Measurements from ENCODE around the gene APBB1.

The APBB1 gene

DNA sequence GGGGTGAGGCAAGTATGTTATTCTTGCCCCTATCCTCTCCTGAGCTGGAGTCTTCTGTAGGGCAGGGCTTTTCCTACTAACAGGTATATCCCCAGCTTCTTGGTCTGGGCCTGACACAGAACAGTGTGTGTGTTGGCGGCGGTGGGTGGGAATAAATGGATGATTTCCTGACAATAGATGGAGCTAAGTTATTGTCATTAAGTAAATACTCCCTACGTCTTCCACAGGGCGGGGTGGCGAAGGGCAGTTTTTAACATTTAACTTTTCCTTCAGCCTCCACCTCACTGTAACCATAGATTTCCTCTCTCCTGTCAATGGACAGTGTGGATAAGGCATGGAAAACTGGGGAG is 40.3 kb downstream of the APBB1 start:
- no peaks in the 10 kb centered on the region for H3K27me3 ChIP-seq (ENCODE audit: insufficient read depth, low read length)
- H4K20me1 ChIP-seq (ENCODE audit: insufficient read depth, low read length): no peaks in the 10 kb centered on the region
- H3K9me3 ChIP-seq (ENCODE audit: low read length): no peaks in the 10 kb centered on the region
- no peaks in the 10 kb centered on the region for H3F3A ChIP-seq (ENCODE audit: insufficient read depth, low read length)
- no peak overlapping the region; the same call in 1 of the 2 replicates for H3K9ac ChIP-seq (ENCODE audit: low read length)
- no peaks in the 10 kb centered on the region for H3K79me2 ChIP-seq (ENCODE audit: insufficient read depth, low read length)
- TF ChIP-seq CTCF (IDR thresholded peaks at IDR 0.05; ENCODE audit: low read length): no peak
- no peak for TF ChIP-seq EZH2 (IDR thresholded peaks at IDR 0.05; ENCODE audit: borderline replicate concordance, low read length)
- H3K4me3 ChIP-seq (ENCODE audit: low read depth, low read length, poor library complexity, severe bottlenecking): no peak overlapping the region
- H3K4me2 ChIP-seq (ENCODE audit: low read length): 0 out of 2 replicates have a peak overlapping the region, but pooled peaks have one; percentile 40
- H3K4me1 ChIP-seq (ENCODE audit: insufficient read depth, low read length, severe bottlenecking): peaks cover 8% of the 10 kb centered on the region
- no peaks in the 10 kb centered on the region for H3K9me2 ChIP-seq (ENCODE audit: low read depth, low read length)
- H2AFZ ChIP-seq (ENCODE audit: low read length): no peak overlapping the region
- H3K36me3 ChIP-seq (ENCODE audit: insufficient read depth, low read length): no peaks in the 10 kb centered on the region
- no peak overlapping the region for H3K27ac ChIP-seq (ENCODE audit: low read depth, low read length, poor library complexity, severe bottlenecking)

DNA sequence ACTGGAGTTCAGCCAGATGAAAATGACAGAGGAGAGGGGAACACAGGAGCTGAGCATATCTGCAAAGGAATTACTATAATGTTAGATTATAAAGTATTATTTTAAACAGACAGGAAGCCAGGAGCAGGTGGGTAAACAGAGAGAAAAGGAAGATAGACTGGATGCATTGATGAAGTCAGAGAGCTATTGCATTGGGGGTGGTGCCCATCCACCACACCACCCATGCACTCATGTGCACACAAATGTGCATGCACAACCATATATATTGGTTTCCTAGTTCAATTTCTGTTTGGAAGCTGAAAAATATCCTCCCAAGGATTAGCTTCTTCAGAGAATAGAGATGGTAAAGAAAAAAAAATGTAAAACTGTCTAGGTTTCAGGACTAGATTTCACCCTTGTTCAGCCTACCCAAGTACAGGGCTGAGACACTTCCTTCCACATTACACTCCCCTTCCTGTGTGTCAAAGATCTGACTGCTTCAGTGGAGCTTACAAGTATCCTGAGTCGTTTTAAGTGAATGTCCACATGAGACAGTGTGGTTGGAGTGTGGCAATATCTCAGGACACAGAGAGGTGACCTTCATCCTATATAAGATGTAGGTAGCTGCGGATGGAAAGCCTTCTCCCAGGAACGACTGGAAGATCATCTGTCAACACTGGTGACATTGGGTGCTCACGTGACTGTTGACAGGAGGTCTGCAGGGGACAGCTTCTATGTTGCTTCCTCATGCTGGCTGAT is 40.8 kb downstream of the APBB1 start:
- H3K9me3 ChIP-seq (ENCODE audit: low read length): no peaks in the 10 kb centered on the region

GRCh38 chr11:6371825-6372224 is 47.1 kb downstream of the APBB1 start:
- no peaks in the 10 kb centered on the region for H4K20me1 ChIP-seq (ENCODE audit: insufficient read depth, low read length)
- H3K9me2 ChIP-seq (ENCODE audit: low read depth, low read length): no peaks in the 10 kb centered on the region
- H3K9me3 ChIP-seq (ENCODE audit: low read length): no peaks in the 10 kb centered on the region
- H3K4me1 ChIP-seq (ENCODE audit: insufficient read depth, low read length, severe bottlenecking): no peaks in the 10 kb centered on the region
- no peak overlapping the region for H3K4me3 ChIP-seq (ENCODE audit: low read depth, low read length, poor library complexity, severe bottlenecking)
- TF ChIP-seq EZH2 (IDR thresholded peaks at IDR 0.05; ENCODE audit: borderline replicate concordance, low read length): no peak
- no peak for TF ChIP-seq CTCF (IDR thresholded peaks at IDR 0.05; ENCODE audit: low read length)
- H3K79me2 ChIP-seq (ENCODE audit: insufficient read depth, low read length): no peaks in the 10 kb centered on the region
- no peak overlapping the region for H3K4me2 ChIP-seq (ENCODE audit: low read length)
- H2AFZ ChIP-seq (ENCODE audit: low read length): no peak overlapping the region
- no peaks in the 10 kb centered on the region for H3F3A ChIP-seq (ENCODE audit: insufficient read depth, low read length)
- H3K27ac ChIP-seq (ENCODE audit: low read depth, low read length, poor library complexity, severe bottlenecking): no peak overlapping the region
- no peaks in the 10 kb centered on the region for H3K27me3 ChIP-seq (ENCODE audit: insufficient read depth, low read length)
- H3K9ac ChIP-seq (ENCODE audit: low read length): no peak overlapping the region
- no peaks in the 10 kb centered on the region for H3K36me3 ChIP-seq (ENCODE audit: insufficient read depth, low read length)

More for the DNA sequence above, 40.8 kb downstream of the APBB1 start:
- Histone ChIP-seq H3K9ac (ENCODE audit: low read length) (peak overlapping the region; percentile 5; the same call in 1 of the 2 replicates), H3K4me1 (ENCODE audit: insufficient read depth, low read length, severe bottlenecking) (peaks cover 8% of the 10 kb centered on the region), H3K4me2 (ENCODE audit: low read length) (0 out of 2 replicates have a peak overlapping the region, but pooled peaks have one; percentile 40), H4K20me1 (ENCODE audit: insufficient read depth, low read length) (no peaks in the 10 kb centered on the region), H3K79me2 (ENCODE audit: insufficient read depth, low read length) (no peaks in the 10 kb centered on the region), H3K27ac (ENCODE audit: low read depth, low read length, poor library complexity, severe bottlenecking) (no peak overlapping the region), H3F3A (ENCODE audit: insufficient read depth, low read length) (no peaks in the 10 kb centered on the region), H3K4me3 (ENCODE audit: low read depth, low read length, poor library complexity, severe bottlenecking) (no peak overlapping the region), H2AFZ (ENCODE audit: low read length) (no peak overlapping the region), H3K27me3 (ENCODE audit: insufficient read depth, low read length) (no peaks in the 10 kb centered on the region), H3K9me2 (ENCODE audit: low read depth, low read length) (no peaks in the 10 kb centered on the region), H3K36me3 (ENCODE audit: insufficient read depth, low read length) (no peaks in the 10 kb centered on the region)
- TF ChIP-seq CTCF (IDR thresholded peaks at IDR 0.05; ENCODE audit: low read length) (no peak), EZH2 (IDR thresholded peaks at IDR 0.05; ENCODE audit: borderline replicate concordance, low read length) (no peak)

Measured in OCI-LY1 (cell line).